Astrocyte (in vitro differentiated cells and primary cell): ENCODE results near the gene RHCG. TPM values are rescaled to one million over a fixed set of nuclear protein-coding genes. Genes with fewer than 3 reads are reported as not detected.
"Not testable (repeated sequence)": the region's sequence is repeated elsewhere in the genome, so short reads cannot be mapped to it uniquely, and the experiment has no call there.

Source experiments
- DNase-seq: peaks from one replicate; pipeline ENCODE4 v3.0.0-alpha.2; 2010; ENCODE audit warnings: low read depth
- FAIRE-seq: peaks from 2 replicates; lab custom pipeline; 2011; peaks lifted over from hg19 to GRCh38; lab: Jason Lieb, UNC
- H2AFZ ChIP-seq: 2 replicates; pipeline ENCODE4 v1.6.0; 2012; ENCODE audit warnings: low read depth, low read length, inconsistent platforms
- H3K27ac ChIP-seq: 2 replicates; pipeline ENCODE4 v1.5.1; 2011; ENCODE audit warnings: low read depth, low read length, inconsistent platforms
- H3K27me3 ChIP-seq: 2 replicates; pipeline ENCODE4 v1.6.0; 2011; ENCODE audit warnings: low read length, inconsistent platforms; ENCODE audit not compliant: insufficient read depth
- H3K36me3 ChIP-seq: 2 replicates; pipeline ENCODE4 v1.5.1; 2011; ENCODE audit warnings: low read length, inconsistent platforms; ENCODE audit not compliant: insufficient read depth
- H3K4me1 ChIP-seq: 2 replicates; pipeline ENCODE4 v1.5.1; 2011; ENCODE audit warnings: low read length, inconsistent platforms; ENCODE audit not compliant: insufficient read depth
- H3K4me2 ChIP-seq: 2 replicates; pipeline ENCODE4 v1.6.0; 2012; ENCODE audit warnings: low read length, inconsistent platforms
- H3K4me3 ChIP-seq: 2 replicates; pipeline ENCODE4 v1.5.1; 2011; ENCODE audit warnings: low read depth, mild to moderate bottlenecking, low read length, inconsistent platforms; ENCODE audit not compliant: insufficient read depth
- H3K79me2 ChIP-seq: 2 replicates; pipeline ENCODE4 v1.6.0; 2012; ENCODE audit warnings: mild to moderate bottlenecking, low read length, inconsistent platforms; ENCODE audit not compliant: insufficient read depth
- H3K9ac ChIP-seq: 2 replicates; pipeline ENCODE4 v1.6.0; 2012; ENCODE audit warnings: mild to moderate bottlenecking, low read length, inconsistent platforms
- H3K9me3 ChIP-seq: 2 replicates; pipeline ENCODE4 v1.5.1; 2012; ENCODE audit warnings: low read depth, mild to moderate bottlenecking, low read length, inconsistent platforms; ENCODE audit not compliant: insufficient read depth
- H4K20me1 ChIP-seq: 2 replicates; pipeline ENCODE4 v1.6.0; 2012; ENCODE audit warnings: low read length, inconsistent platforms; ENCODE audit not compliant: insufficient read depth
- H3K27ac Mint-ChIP-seq: one replicate; pipeline ENCODE4 v1.8.0; 2021; ENCODE audit warnings: mild to moderate bottlenecking, mixed read lengths; ENCODE audit not compliant: unreplicated experiment
- H3K27me3 Mint-ChIP-seq: one replicate; pipeline ENCODE4 v1.8.0; 2021; ENCODE audit warnings: low read depth, mixed read lengths; ENCODE audit not compliant: unreplicated experiment
- H3K36me3 Mint-ChIP-seq: one replicate; pipeline ENCODE4 v1.8.0; 2021; ENCODE audit warnings: low read depth, mixed read lengths; ENCODE audit not compliant: unreplicated experiment
- H3K4me1 Mint-ChIP-seq: one replicate; pipeline ENCODE4 v1.8.0; 2021; ENCODE audit warnings: low read depth, mixed read lengths; ENCODE audit not compliant: unreplicated experiment
- H3K4me3 Mint-ChIP-seq: one replicate; pipeline ENCODE4 v1.8.0; 2021; ENCODE audit warnings: mild to moderate bottlenecking, moderate library complexity, mixed read lengths; ENCODE audit not compliant: unreplicated experiment
- H3K9me3 Mint-ChIP-seq: one replicate; pipeline ENCODE4 v1.8.0; 2021; ENCODE audit warnings: mild to moderate bottlenecking, mixed read lengths; ENCODE audit not compliant: unreplicated experiment
- EZH2 ChIP-seq: IDR thresholded peaks from 2 replicates; pipeline ENCODE4 v1.6.1; 2012; ENCODE audit warnings: mild to moderate bottlenecking, low read length, inconsistent platforms; ENCODE audit not compliant: insufficient read depth
- total RNA-seq: library from RNA; stranded (reverse); gene quantifications from 2 replicates; pipeline ENCODE4 v1.2.1, GENCODE V29; 2021
- TF ChIP-seq, protein P1 (sequence below): IDR thresholded peaks from 2 replicates; pipeline ENCODE4 v1.5.1; 2011; ENCODE audit warnings: low read depth, mild to moderate bottlenecking, inconsistent platforms, low read length, moderate library complexity; ENCODE audit not compliant: insufficient read depth

RHCG gene
- total RNA-seq, 1 donor from 2014 or later = 0.18 TPM

DNA sequence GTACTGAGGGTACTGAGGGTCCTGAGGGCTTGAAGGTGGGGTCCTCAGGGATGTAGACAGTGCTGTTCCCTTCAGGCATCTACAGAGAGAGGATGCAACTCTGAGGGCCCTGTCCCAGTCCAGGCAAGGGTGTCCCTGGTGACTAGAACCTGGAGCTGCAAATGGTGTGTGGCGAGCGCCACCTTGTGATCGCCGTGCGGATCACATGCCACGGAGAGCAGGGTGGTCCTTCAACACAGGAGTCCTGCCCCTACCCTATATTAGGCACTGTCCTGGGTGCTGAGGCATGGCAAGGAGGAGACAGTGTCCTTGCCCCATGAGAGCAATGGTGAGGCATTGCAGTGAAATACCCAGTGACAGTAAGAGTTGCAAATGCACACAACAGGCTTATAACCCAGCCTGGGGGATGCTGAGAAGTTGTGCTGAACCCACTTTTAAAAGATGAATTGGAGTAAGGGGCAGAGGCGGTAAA, 23.6 kb downstream of the RHCG start:
- DNase-seq (peak; percentile 8), FAIRE-seq (no peak)
- no peak overlapping the region for H3K4me2 ChIP-seq
- TF ChIP-seq, protein P1, sequence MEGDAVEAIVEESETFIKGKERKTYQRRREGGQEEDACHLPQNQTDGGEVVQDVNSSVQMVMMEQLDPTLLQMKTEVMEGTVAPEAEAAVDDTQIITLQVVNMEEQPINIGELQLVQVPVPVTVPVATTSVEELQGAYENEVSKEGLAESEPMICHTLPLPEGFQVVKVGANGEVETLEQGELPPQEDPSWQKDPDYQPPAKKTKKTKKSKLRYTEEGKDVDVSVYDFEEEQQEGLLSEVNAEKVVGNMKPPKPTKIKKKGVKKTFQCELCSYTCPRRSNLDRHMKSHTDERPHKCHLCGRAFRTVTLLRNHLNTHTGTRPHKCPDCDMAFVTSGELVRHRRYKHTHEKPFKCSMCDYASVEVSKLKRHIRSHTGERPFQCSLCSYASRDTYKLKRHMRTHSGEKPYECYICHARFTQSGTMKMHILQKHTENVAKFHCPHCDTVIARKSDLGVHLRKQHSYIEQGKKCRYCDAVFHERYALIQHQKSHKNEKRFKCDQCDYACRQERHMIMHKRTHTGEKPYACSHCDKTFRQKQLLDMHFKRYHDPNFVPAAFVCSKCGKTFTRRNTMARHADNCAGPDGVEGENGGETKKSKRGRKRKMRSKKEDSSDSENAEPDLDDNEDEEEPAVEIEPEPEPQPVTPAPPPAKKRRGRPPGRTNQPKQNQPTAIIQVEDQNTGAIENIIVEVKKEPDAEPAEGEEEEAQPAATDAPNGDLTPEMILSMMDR = peak; percentile 78
- TF ChIP-seq EZH2 = no peak
- peaks cover 4% of the 10 kb centered on the region for H3K27me3 ChIP-seq
- H3K9ac ChIP-seq = no peak overlapping the region
- H3K27me3 Mint-ChIP-seq = peaks cover 75% of the 10 kb centered on the region
- H2AFZ ChIP-seq = no peak overlapping the region
- no peaks in the 10 kb centered on the region for H3K79me2 ChIP-seq
- no peaks in the 10 kb centered on the region for H3K36me3 Mint-ChIP-seq
- peaks cover 9% of the 10 kb centered on the region for H4K20me1 ChIP-seq
- H3K36me3 ChIP-seq = no peaks in the 10 kb centered on the region
- H3K9me3 Mint-ChIP-seq = peaks cover 2% of the 10 kb centered on the region
- H3K4me3 Mint-ChIP-seq = no peak overlapping the region
- H3K4me1 Mint-ChIP-seq = peaks cover 2% of the 10 kb centered on the region
- H3K4me1 ChIP-seq = no peaks in the 10 kb centered on the region
- H3K4me3 ChIP-seq = no peak overlapping the region
- no peak overlapping the region for H3K27ac Mint-ChIP-seq
- no peak overlapping the region for H3K27ac ChIP-seq
- H3K9me3 ChIP-seq = no peaks in the 10 kb centered on the region

DNA sequence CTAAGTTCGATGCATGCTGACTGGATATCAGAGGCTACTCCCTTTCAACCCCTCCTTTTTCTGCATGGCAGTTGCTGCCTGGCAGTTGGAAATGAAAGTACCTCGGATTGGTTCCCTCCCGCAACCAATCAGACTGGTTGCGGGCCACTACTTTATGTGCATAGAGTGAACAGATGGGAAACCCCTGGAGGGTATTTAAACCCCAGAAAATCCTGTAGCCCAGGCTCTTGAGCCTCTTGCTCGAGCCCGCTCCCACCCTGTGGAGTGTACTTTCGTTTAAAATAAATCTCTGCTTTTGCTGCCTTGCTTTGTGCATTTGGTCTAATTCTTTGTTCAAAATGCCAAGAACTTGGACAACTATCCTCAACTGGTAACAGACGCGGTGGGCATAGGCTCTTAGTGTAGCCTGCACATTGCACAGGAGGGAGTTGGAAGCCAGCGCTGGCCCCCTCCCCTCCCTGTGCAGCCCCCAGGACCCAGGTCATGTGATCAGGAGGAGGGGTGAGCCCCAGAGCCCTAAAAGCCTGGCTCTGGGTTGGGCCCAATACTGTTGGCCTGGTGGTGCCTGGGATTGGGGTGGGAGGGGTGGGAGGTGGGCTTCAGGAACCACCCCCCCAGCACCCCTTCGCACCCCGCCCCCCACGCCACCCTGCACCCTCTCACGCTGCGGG, 26.8 kb downstream of the RHCG start:
- Mint-ChIP-seq H3K4me3 (no peak overlapping the region), H3K36me3 (no peaks in the 10 kb centered on the region), H3K27ac (peak overlapping the region; percentile 53), H3K27me3 (peaks cover 67% of the 10 kb centered on the region), H3K4me1 (peaks cover 2% of the 10 kb centered on the region), H3K9me3 (peaks cover 2% of the 10 kb centered on the region)
- FAIRE-seq (no peak), DNase-seq (no peak)
- no peak overlapping the region for H3K4me3 ChIP-seq
- H2AFZ ChIP-seq = no peak overlapping the region
- no peak overlapping the region for H3K9ac ChIP-seq
- H3K4me1 ChIP-seq = no peaks in the 10 kb centered on the region
- H3K4me2 ChIP-seq = peak overlapping the region; percentile 56
- peaks cover 4% of the 10 kb centered on the region for H3K27me3 ChIP-seq
- H3K36me3 ChIP-seq = no peaks in the 10 kb centered on the region
- H3K9me3 ChIP-seq = no peaks in the 10 kb centered on the region
- no peak overlapping the region for H3K27ac ChIP-seq
- TF ChIP-seq, protein P1 = no peak
- no peak for TF ChIP-seq EZH2
- peaks cover 9% of the 10 kb centered on the region for H4K20me1 ChIP-seq
- H3K79me2 ChIP-seq = no peaks in the 10 kb centered on the region

DNA sequence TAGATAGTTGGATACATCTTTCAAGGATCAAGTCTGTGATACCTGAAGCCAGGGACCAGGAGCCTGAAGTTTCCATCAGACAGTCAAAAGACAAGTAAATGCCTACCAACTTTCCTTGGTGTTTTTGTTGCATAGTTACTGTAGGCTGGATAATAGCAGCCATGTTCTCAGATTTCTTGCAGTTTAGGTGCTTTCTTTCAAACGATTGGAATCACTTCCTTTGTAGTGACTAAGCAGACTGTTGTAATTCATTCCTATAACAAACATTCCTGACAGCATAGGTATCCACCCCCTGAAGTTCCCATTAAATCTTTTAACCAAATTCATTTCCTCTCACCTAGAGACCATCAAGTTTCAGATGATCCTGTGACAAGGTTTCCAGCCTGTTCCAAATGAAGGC, 27.6 kb downstream of the RHCG start:
- H3K36me3 ChIP-seq, DNase-seq, H3K4me1 Mint-ChIP-seq, H3K4me3 ChIP-seq, H3K9me3 ChIP-seq, H3K36me3 Mint-ChIP-seq, H2AFZ ChIP-seq, H3K9ac ChIP-seq, H3K27me3 ChIP-seq, H3K9me3 Mint-ChIP-seq, H3K27ac ChIP-seq, H3K4me1 ChIP-seq, H4K20me1 ChIP-seq, FAIRE-seq, H3K4me3 Mint-ChIP-seq, H3K79me2 ChIP-seq: not testable (repeated sequence)
- H3K27ac Mint-ChIP-seq = peak overlapping the region; percentile 53
- peak overlapping the region; percentile 34 for H3K4me2 ChIP-seq
- H3K27me3 Mint-ChIP-seq = peaks cover 67% of the 10 kb centered on the region
